Keratinocyte (primary cell): ENCODE results near the gene PID1.

Source experiments
- CTCF ChIP-seq, 3 experiments: IDR thresholded peaks in 1 of 3; conservative IDR thresholded peaks in 1 of 3; optimal IDR thresholded peaks in 1 of 3; 2 replicates in 2 of 3; 3 replicates in 1 of 3; pipeline versions ENCODE3 to v1.5.1; 2011; ENCODE audit warnings: low read length in 3 of 3, mild to moderate bottlenecking in 3 of 3, moderate library complexity in 2 of 3, control low read depth in 1 of 3, inconsistent platforms in 1 of 3; ENCODE audit not compliant: insufficient read depth in 2 of 3; ENCODE audit errors: extremely low read depth in 1 of 3
- EZH2 ChIP-seq: IDR thresholded peaks from one replicate; pipeline ENCODE4 v1.6.1; 2012; ENCODE audit warnings: inconsistent platforms, mild to moderate bottlenecking, low read length, moderate library complexity

DNA sequence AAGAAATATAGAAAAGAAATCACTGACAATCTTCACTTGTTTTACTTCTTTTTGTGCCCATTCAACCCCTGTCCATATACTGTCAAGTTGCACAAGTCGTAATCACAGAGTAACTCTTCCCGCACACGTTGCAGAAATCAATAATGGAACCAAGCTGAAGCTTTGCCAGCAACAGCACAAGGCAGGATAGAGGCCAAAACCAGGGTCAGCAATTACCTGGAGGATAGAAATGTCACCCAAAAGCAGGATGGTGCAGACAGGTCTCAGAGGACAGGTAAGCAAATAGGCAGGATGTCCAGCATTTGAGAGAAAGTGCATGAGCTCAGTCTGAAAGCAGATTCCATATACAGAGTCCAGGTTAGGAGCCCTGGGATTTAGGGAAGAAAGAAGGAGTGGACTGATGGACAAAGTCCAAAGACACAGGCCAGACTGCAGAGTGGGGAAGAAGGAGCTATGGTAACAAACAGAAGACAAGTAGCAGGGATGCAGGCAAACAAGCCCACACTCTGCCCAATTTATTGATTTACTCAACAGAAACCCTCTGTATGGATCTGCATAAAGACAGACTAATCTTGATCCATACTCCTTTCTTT lies 52.7 kb downstream of the PID1 start:
- TF ChIP-seq CTCF (optimal IDR thresholded peaks at IDR 0.05 in 1 of 3, IDR thresholded peaks at IDR 0.05 in 1 of 3, conservative IDR thresholded peaks at IDR 0.05 in 1 of 3; ENCODE audit: extremely low read depth in 1 of 3, insufficient read depth in 2 of 3, low read length in 3 of 3), result no peak
- TF ChIP-seq EZH2, result no peak
